Caco-2 (cell line): ENCODE measurements around the gene SCMH1. TPM values are rescaled to one million over a fixed set of nuclear protein-coding genes. Genes with fewer than 3 reads are reported as not detected.
A peak's percentile ranks its signal among the peaks of the same experiment; 100 is the strongest.

ENCODE experiments used
- BruUV-seq: library from RNA; stranded (reverse); fragments of 400-500 nt; replicated peaks from 2 replicates; lab custom pipeline; 2021; lab: Mats Ljungman, UMichigan
- CTCF ChIA-PET: fragments of 300-600 bp; sonication (Branson Sonifier 250); formaldehyde crosslinking; loops from one replicate; lab custom pipeline; 2022; ENCODE audit warnings: antibody characterized with exemption; lab: Charles Lee
- POLR2A ChIA-PET: fragments of 300-600 bp; sonication (Branson Sonifier 250); formaldehyde crosslinking; loops from one replicate; lab custom pipeline; 2022; ENCODE audit warnings: antibody characterized with exemption; lab: Charles Lee
- DNase-seq, 2 experiments: peaks; one replicate each; pipeline versions ENCODE4 v3.0.0 to v3.0.0-alpha.2; 2020 to 2022
- H3K27me3 ChIP-seq: replicated peaks from 2 replicates; pipeline ENCODE4 v1.6.0; 2011; ENCODE audit warnings: low read length; ENCODE audit not compliant: control insufficient read depth, insufficient read depth
- H3K36me3 ChIP-seq: 2 replicates; pipeline ENCODE4 v1.5.1; 2011; ENCODE audit warnings: low read length; ENCODE audit not compliant: control insufficient read depth, insufficient read depth
- H3K4me1 ChIP-seq: fragments of 250-450 bp; sonication (Bioruptor Pico); 2 replicates; pipeline ENCODE4 v1.5.1; 2020; ENCODE audit warnings: mild to moderate bottlenecking
- H3K4me3 ChIP-seq: 2 replicates; pipeline ENCODE4 v1.5.1; 2011; ENCODE audit warnings: low read depth, mild to moderate bottlenecking, control low read depth, low read length
- H3K9me3 ChIP-seq: fragments of 250-450 bp; sonication (Bioruptor Pico); 2 replicates; pipeline ENCODE4 v1.5.1; 2020; ENCODE audit warnings: mild to moderate bottlenecking, moderate library complexity
- H3K27ac Mint-ChIP-seq: one replicate; pipeline ENCODE4 v1.8.0; 2022; ENCODE audit warnings: mixed read lengths; ENCODE audit not compliant: unreplicated experiment
- H3K27me3 Mint-ChIP-seq: one replicate; pipeline ENCODE4 v1.8.0; 2022; ENCODE audit warnings: mixed read lengths; ENCODE audit not compliant: insufficient read depth, unreplicated experiment
- H3K36me3 Mint-ChIP-seq: one replicate; pipeline ENCODE4 v1.8.0; 2022; ENCODE audit warnings: mild to moderate bottlenecking, mixed read lengths; ENCODE audit not compliant: insufficient read depth, unreplicated experiment
- H3K4me1 Mint-ChIP-seq: one replicate; pipeline ENCODE4 v1.8.0; 2022; ENCODE audit warnings: low read depth, mixed read lengths; ENCODE audit not compliant: unreplicated experiment
- H3K4me3 Mint-ChIP-seq: one replicate; pipeline ENCODE4 v1.8.0; 2022; ENCODE audit warnings: mild to moderate bottlenecking, moderate library complexity, mixed read lengths; ENCODE audit not compliant: unreplicated experiment
- H3K9me3 Mint-ChIP-seq: one replicate; pipeline ENCODE4 v1.8.0; 2022; ENCODE audit warnings: mixed read lengths; ENCODE audit not compliant: unreplicated experiment
- intact Hi-C: fragments of 100-400 bp; cut with micrococcal nuclease; formaldehyde crosslinking; loops from one replicate; pipeline ENCODE4 v1.10.0; 2022; ENCODE audit not compliant: unreplicated experiment
- total RNA-seq: library from RNA; stranded (reverse); gene quantifications from 2 replicates; pipeline ENCODE4 v1.2.3, GENCODE V29; 2022
- TF ChIP-seq, protein P1 (sequence below), 2 experiments: fragments of 200-600 bp in 1 of 2; IDR thresholded peaks; 1 replicate in 1 of 2; 2 replicates in 1 of 2; pipeline versions ENCODE4 v1.5.1 to v1.8.0; 2011 to 2022; ENCODE audit warnings: antibody characterized with exemption in 1 of 2, control low read depth in 1 of 2, inconsistent platforms in 1 of 2, low read depth in 1 of 2, low read length in 1 of 2, mild to moderate bottlenecking in 1 of 2, moderate library complexity in 1 of 2; ENCODE audit not compliant: insufficient read depth in 1 of 2, severe bottlenecking in 1 of 2, unreplicated experiment in 1 of 2

Gene SCMH1
- total RNA-seq, 1 experiment from 2014 or later: 27.6 TPM

- Histone ChIP-seq H3K27me3 (no peaks in the 10 kb centered on the region), H3K4me1 (peaks cover 18% of the 10 kb centered on the region), H3K36me3 (no peaks in the 10 kb centered on the region), H3K4me3 (no peak overlapping the region), H3K9me3 (no peaks in the 10 kb centered on the region)
- intact Hi-C loops: no loop called here
- H3K9me3 Mint-ChIP-seq: no peaks in the 10 kb centered on the region
- ChIA-PET POLR2A (no interaction called here), CTCF (no interaction called here)
- peaks cover 14% of the 10 kb centered on the region for H3K4me1 Mint-ChIP-seq
- H3K27me3 Mint-ChIP-seq: no peaks in the 10 kb centered on the region
- H3K27ac Mint-ChIP-seq: peak overlapping the region; percentile 89
- no TSS peak for BruUV-seq
- TF ChIP-seq, protein P1, sequence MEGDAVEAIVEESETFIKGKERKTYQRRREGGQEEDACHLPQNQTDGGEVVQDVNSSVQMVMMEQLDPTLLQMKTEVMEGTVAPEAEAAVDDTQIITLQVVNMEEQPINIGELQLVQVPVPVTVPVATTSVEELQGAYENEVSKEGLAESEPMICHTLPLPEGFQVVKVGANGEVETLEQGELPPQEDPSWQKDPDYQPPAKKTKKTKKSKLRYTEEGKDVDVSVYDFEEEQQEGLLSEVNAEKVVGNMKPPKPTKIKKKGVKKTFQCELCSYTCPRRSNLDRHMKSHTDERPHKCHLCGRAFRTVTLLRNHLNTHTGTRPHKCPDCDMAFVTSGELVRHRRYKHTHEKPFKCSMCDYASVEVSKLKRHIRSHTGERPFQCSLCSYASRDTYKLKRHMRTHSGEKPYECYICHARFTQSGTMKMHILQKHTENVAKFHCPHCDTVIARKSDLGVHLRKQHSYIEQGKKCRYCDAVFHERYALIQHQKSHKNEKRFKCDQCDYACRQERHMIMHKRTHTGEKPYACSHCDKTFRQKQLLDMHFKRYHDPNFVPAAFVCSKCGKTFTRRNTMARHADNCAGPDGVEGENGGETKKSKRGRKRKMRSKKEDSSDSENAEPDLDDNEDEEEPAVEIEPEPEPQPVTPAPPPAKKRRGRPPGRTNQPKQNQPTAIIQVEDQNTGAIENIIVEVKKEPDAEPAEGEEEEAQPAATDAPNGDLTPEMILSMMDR (IDR thresholded peaks at IDR 0.05; ENCODE audit: insufficient read depth in 1 of 2, low read depth in 1 of 2, low read length in 1 of 2, severe bottlenecking in 1 of 2, unreplicated experiment in 1 of 2): no peak
- peak overlapping the region; percentile 18 for H3K4me3 Mint-ChIP-seq
- H3K36me3 Mint-ChIP-seq: peaks cover 21% of the 10 kb centered on the region
- DNase-seq: no peak
Measured at GRCh38 chr1:41108696-41109275, 133.3 kb downstream of the SCMH1 start.

GRCh38 chr1:41103766-41104165, 138.3 kb downstream of the SCMH1 start:
- no peak for DNase-seq
- no peaks in the 10 kb centered on the region for H3K27me3 ChIP-seq
- TF ChIP-seq, protein P1 (IDR thresholded peaks at IDR 0.05; ENCODE audit: insufficient read depth in 1 of 2, low read depth in 1 of 2, low read length in 1 of 2, severe bottlenecking in 1 of 2, unreplicated experiment in 1 of 2): no peak
- no peak overlapping the region for H3K4me3 ChIP-seq
- H3K36me3 ChIP-seq: no peaks in the 10 kb centered on the region
- BruUV-seq: no TSS peak
- H3K4me1 ChIP-seq: no peaks in the 10 kb centered on the region
- H3K9me3 ChIP-seq: no peaks in the 10 kb centered on the region
- Mint-ChIP-seq H3K27ac (no peak overlapping the region), H3K36me3 (peaks cover 21% of the 10 kb centered on the region), H3K27me3 (no peaks in the 10 kb centered on the region), H3K4me1 (peaks cover 19% of the 10 kb centered on the region), H3K9me3 (no peaks in the 10 kb centered on the region), H3K4me3 (no peak overlapping the region)
- POLR2A ChIA-PET: no interaction called here
- CTCF ChIA-PET: no interaction called here
- intact Hi-C loops: no loop called here

- POLR2A ChIA-PET: no interaction called here
- Histone ChIP-seq H3K9me3 (no peaks in the 10 kb centered on the region), H3K27me3 (no peaks in the 10 kb centered on the region), H3K4me3 (no peak overlapping the region), H3K36me3 (no peaks in the 10 kb centered on the region), H3K4me1 (no peaks in the 10 kb centered on the region)
- CTCF ChIA-PET: interaction anchor here (0.9 kb wide), 1 partner anchor 21 kb away, joined by 3 read pairs; no protein-coding TSS in a partner anchor
- Mint-ChIP-seq H3K27ac (no peak overlapping the region), H3K36me3 (peaks cover 21% of the 10 kb centered on the region), H3K4me1 (peaks cover 12% of the 10 kb centered on the region), H3K9me3 (no peaks in the 10 kb centered on the region), H3K4me3 (no peak overlapping the region), H3K27me3 (no peaks in the 10 kb centered on the region)
- TF ChIP-seq, protein P1 (IDR thresholded peaks at IDR 0.05; ENCODE audit: insufficient read depth in 1 of 2, low read depth in 1 of 2, low read length in 1 of 2, severe bottlenecking in 1 of 2, unreplicated experiment in 1 of 2): no peak
- no TSS peak for BruUV-seq
- DNase-seq: no peak
- intact Hi-C loops: no loop called here
Measured at GRCh38 chr1:41102653-41103052, 139.5 kb downstream of the SCMH1 start.
